Measurements from ENCODE around the gene RBMS2. TPM values are rescaled to one million over a fixed set of nuclear protein-coding genes. Genes with fewer than 3 reads are reported as not detected.
A peak's percentile ranks its signal among the peaks of the same experiment; 100 is the strongest.

Gene RBMS2
- polyA plus RNA-seq, 3 donors: 5.1 to 8.2 (median 6.5) TPM

DNA sequence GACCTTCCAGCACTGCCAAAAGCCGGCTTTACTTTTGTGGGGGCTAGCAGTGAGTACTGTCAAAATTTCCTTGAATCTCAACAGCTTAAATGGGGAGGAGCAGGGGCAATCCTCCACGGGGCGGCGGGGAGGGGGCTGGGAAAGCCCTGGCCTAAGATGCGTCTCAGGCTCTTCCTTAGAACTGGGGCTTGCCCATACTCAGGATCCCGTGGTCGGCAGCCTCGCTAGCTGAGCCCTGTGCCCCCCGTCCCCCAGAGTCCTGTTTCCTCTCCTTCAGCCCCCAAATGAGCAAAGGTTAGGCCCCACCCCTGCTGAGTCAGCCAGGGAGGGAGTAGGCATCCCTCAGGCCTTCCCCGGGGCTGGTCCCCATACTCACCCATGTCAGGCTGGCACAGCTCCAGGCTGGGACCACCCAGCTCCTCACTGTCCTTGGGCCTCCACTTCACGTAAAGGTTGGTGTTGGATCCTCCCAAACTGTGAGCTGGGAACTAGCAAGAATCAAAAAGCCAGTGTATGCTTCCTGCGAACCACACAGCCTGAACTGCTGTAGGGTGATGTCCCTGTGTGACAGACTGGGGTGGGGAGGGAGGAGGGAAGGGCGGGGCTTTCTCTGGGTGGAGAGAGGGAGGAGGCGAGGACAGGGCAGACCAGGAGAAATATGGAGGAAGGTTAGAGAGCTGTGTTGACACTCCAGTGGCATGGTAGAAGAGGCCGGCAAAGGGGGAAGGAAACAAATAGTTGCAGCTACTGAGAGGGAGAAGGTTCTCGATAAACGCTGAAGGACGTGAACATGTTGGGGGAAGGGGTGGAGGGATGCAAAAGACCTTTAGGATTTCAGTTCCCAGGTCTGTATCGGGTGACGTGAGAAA lies 114.4 kb downstream of the RBMS2 start:
- Histone ChIP-seq H3K9me3 (replicated peaks in 1 of 2; ENCODE audit: control insufficient read depth in 1 of 2, insufficient read depth in 1 of 2, low read length in 2 of 2) (no peaks in the 10 kb centered on the region), H3K27ac (ENCODE audit: low read depth in 1 of 2, low read length in 2 of 2) (peak overlapping the region; percentile 77 to 92), H3K4me1 (ENCODE audit: control insufficient read depth in 1 of 2, insufficient read depth in 2 of 2, low read length in 2 of 2) (peaks cover 58 to 71% of the 10 kb centered on the region in 2 donors), H3K4me2 (replicated peaks; ENCODE audit: extremely low read depth, low read length, poor library complexity, severe bottlenecking) (peak overlapping the region; percentile 99), H4K20me1 (ENCODE audit: insufficient read depth, low read length) (peaks cover 66% of the 10 kb centered on the region), H3K79me2 (ENCODE audit: insufficient read depth, low read length) (peaks cover 80% of the 10 kb centered on the region), H3K36me3 (replicated peaks in 1 of 2; ENCODE audit: control insufficient read depth in 1 of 2, insufficient read depth in 2 of 2, low read length in 2 of 2) (peaks cover 34 to 37% of the 10 kb centered on the region in 2 donors), H3K4me3 (replicated peaks in 1 of 3; ENCODE audit: low read depth in 2 of 3, low read length in 3 of 3) (peak overlapping the region; percentile 68 to 94 (median 80)), H3K9ac (ENCODE audit: insufficient read depth, low read length, poor library complexity, severe bottlenecking) (peak overlapping the region; percentile 68), H2AFZ (ENCODE audit: insufficient read depth, low read depth, low read length, poor library complexity, severe bottlenecking) (peak overlapping the region; percentile 78), H3K27me3 (ENCODE audit: control insufficient read depth in 2 of 2, insufficient read depth in 2 of 2, low read length in 2 of 2) (no peaks in the 10 kb centered on the region)
- WGBS (ENCODE audit: insufficient coverage): 0% methylated on average over 19 of the region's 20 CpGs
- Mint-ChIP-seq H3K27me3 (ENCODE audit: low read depth in 3 of 3) (no peaks in the 10 kb centered on the region), H3K9me3 (no peaks in the 10 kb centered on the region), H3K27ac (peak overlapping the region; percentile 98 to 99 (median 99)), H3K4me1 (peaks cover 67% of the 10 kb centered on the region), H3K36me3 (peaks cover 31 to 41% of the 10 kb centered on the region in 2 donors), H3K4me3 (peak overlapping the region; percentile 95 to 99)
- DNase-seq: peak; percentile 78 to 85 (median 85)
- intact Hi-C loops (cut with micrococcal nuclease): no loop called here
- TF ChIP-seq, protein P1, sequence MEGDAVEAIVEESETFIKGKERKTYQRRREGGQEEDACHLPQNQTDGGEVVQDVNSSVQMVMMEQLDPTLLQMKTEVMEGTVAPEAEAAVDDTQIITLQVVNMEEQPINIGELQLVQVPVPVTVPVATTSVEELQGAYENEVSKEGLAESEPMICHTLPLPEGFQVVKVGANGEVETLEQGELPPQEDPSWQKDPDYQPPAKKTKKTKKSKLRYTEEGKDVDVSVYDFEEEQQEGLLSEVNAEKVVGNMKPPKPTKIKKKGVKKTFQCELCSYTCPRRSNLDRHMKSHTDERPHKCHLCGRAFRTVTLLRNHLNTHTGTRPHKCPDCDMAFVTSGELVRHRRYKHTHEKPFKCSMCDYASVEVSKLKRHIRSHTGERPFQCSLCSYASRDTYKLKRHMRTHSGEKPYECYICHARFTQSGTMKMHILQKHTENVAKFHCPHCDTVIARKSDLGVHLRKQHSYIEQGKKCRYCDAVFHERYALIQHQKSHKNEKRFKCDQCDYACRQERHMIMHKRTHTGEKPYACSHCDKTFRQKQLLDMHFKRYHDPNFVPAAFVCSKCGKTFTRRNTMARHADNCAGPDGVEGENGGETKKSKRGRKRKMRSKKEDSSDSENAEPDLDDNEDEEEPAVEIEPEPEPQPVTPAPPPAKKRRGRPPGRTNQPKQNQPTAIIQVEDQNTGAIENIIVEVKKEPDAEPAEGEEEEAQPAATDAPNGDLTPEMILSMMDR (IDR thresholded peaks at IDR 0.05): no peak

DNA sequence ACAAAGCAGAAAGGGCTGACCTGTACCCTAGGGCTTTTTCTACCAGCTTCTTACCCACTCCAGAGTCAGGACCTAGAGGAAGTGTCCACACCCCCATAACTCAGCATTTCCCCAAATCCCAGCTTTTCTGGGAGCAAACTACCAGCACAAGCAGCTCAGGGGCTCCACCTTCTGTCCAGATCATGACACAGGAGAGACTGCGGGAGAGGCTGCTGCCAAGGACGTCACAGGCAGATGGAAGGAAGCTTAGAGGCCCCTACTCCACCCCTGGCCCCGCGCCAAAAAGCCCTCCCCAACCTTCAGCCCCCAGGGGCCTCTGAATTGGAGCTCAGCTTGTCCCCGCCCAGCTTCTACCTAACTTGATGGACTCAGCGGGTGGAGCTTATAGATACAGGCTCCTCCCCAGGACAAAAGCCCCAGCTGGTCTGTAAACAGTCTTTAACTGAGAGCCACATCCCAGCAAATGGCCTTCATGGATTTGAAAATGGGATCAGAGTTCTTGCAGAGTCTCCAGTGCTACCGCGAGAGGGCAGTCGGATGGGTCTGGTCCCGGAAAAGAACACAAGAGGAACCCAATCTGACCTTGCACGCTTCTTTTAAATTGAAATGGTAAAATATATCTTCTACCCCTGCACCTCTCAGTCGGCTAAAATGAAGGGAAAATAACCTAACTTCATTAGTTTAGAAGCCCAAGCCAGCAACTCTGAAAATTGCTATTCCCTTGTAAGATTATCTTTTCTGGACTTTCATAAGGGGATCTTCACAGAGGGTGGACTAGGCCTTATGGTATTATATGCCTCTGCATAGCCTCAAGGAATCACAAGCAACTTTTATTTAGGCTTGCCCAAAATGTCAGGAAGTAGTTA lies 115.3 kb downstream of the RBMS2 start:
- peak overlapping the region; percentile 77 to 92 for H3K27ac ChIP-seq (ENCODE audit: low read depth in 1 of 2, low read length in 2 of 2)
- peaks cover 55 to 68% of the 10 kb centered on the region in 2 donors for H3K4me1 ChIP-seq (ENCODE audit: control insufficient read depth in 1 of 2, insufficient read depth in 2 of 2, low read length in 2 of 2)
- no peaks in the 10 kb centered on the region for H3K9me3 ChIP-seq (replicated peaks in 1 of 2; ENCODE audit: control insufficient read depth in 1 of 2, insufficient read depth in 1 of 2, low read length in 2 of 2)
- Mint-ChIP-seq H3K27me3 (ENCODE audit: low read depth in 3 of 3) (no peaks in the 10 kb centered on the region), H3K4me3 (peak overlapping the region; percentile 95 to 99), H3K27ac (peak overlapping the region; percentile 98 to 99 (median 99)), H3K4me1 (peaks cover 62% of the 10 kb centered on the region), H3K36me3 (peaks cover 33 to 47% of the 10 kb centered on the region in 2 donors), H3K9me3 (no peaks in the 10 kb centered on the region)
- peak overlapping the region; percentile 68 for H3K9ac ChIP-seq (ENCODE audit: insufficient read depth, low read length, poor library complexity, severe bottlenecking)
- H4K20me1 ChIP-seq (ENCODE audit: insufficient read depth, low read length): peaks cover 67% of the 10 kb centered on the region
- TF ChIP-seq, protein P1 (IDR thresholded peaks at IDR 0.05): peak; percentile 81
- WGBS (ENCODE audit: insufficient coverage): 0% methylated on average over 3 of the region's 12 CpGs
- intact Hi-C loops (cut with micrococcal nuclease): no loop called here
- H3K79me2 ChIP-seq (ENCODE audit: insufficient read depth, low read length): peaks cover 80% of the 10 kb centered on the region
- DNase-seq: peak; percentile 90 to 94 (median 92)
- H3K27me3 ChIP-seq (ENCODE audit: control insufficient read depth in 2 of 2, insufficient read depth in 2 of 2, low read length in 2 of 2): no peaks in the 10 kb centered on the region
- peaks cover 39 to 43% of the 10 kb centered on the region in 2 donors for H3K36me3 ChIP-seq (replicated peaks in 1 of 2; ENCODE audit: control insufficient read depth in 1 of 2, insufficient read depth in 2 of 2, low read length in 2 of 2)
- peak overlapping the region; percentile 68 to 94 (median 80) for H3K4me3 ChIP-seq (replicated peaks in 1 of 3; ENCODE audit: low read depth in 2 of 3, low read length in 3 of 3)
- peak overlapping the region; percentile 78 for H2AFZ ChIP-seq (ENCODE audit: insufficient read depth, low read depth, low read length, poor library complexity, severe bottlenecking)
- H3K4me2 ChIP-seq (replicated peaks; ENCODE audit: extremely low read depth, low read length, poor library complexity, severe bottlenecking): peak overlapping the region; percentile 99

All from CD14-positive monocyte (primary cell).